WTC11 (cell line): ENCODE data around the gene PBX4. TPM values are rescaled to one million over a fixed set of nuclear protein-coding genes. Genes with fewer than 3 reads are reported as not detected.

Experiments used
- ATAC-seq: fragments of 200-7000 bp; cut with Tn5 transposase; 2 replicates; pipeline ENCODE4 v1.10.0; 2021; ENCODE audit warnings: mild to moderate bottlenecking, moderate library complexity
- CTCF ChIA-PET: fragments of 300-600 bp; sonication (Branson Sonifier 250); formaldehyde crosslinking; loops from one replicate; lab custom pipeline; 2021; ENCODE audit warnings: antibody characterized with exemption; lab: Charles Lee
- POLR2A ChIA-PET: fragments of 350-600 bp; sonication (Branson Sonifier 250); formaldehyde crosslinking; loops from one replicate; lab custom pipeline; 2021; ENCODE audit warnings: antibody characterized with exemption; lab: Charles Lee
- DNase-seq: peaks from one replicate; pipeline ENCODE4 v3.0.0; 2021; ENCODE audit warnings: low spot score
- H3K27ac Mint-ChIP-seq: 2 replicates; pipeline ENCODE4 v1.8.0; 2021; ENCODE audit warnings: mixed read lengths
- H3K27me3 Mint-ChIP-seq: 2 replicates; pipeline ENCODE4 v1.8.0; 2021; ENCODE audit warnings: low read depth, mild to moderate bottlenecking, moderate library complexity, mixed read lengths
- H3K36me3 Mint-ChIP-seq: 2 replicates; pipeline ENCODE4 v1.8.0; 2021; ENCODE audit warnings: mixed read lengths
- H3K4me1 Mint-ChIP-seq: 2 replicates; pipeline ENCODE4 v1.8.0; 2022; ENCODE audit warnings: mixed read lengths
- H3K4me3 Mint-ChIP-seq: 2 replicates; pipeline ENCODE4 v1.8.0; 2021; ENCODE audit warnings: mild to moderate bottlenecking, moderate library complexity, mixed read lengths
- H3K9me3 Mint-ChIP-seq: 2 replicates; pipeline ENCODE4 v1.8.0; 2021; ENCODE audit warnings: mixed read lengths
- ARID4B ChIP-seq: sonication (generic); formaldehyde crosslinking; IDR thresholded peaks from 2 replicates; pipeline ENCODE4 v1.8.0; 2023; ENCODE audit warnings: missing genetic modification reagents, mild to moderate bottlenecking, borderline replicate concordance
- HMGA2 ChIP-seq: fragments of 250-450 bp; sonication (Bioruptor Pico); IDR thresholded peaks from 2 replicates; pipeline ENCODE4 v1.4.0; 2021; ENCODE audit warnings: mild to moderate bottlenecking, moderate library complexity
- HMGXB4 ChIP-seq: sonication (generic); formaldehyde crosslinking; IDR thresholded peaks from 2 replicates; pipeline ENCODE4 v1.8.1; 2023; ENCODE audit warnings: mild to moderate bottlenecking, moderate library complexity, missing genetic modification reagents
- IRF2 ChIP-seq: sonication (generic); formaldehyde crosslinking; IDR thresholded peaks from 2 replicates; pipeline ENCODE4 v1.8.0; 2022; ENCODE audit warnings: low read depth, missing genetic modification reagents, borderline replicate concordance
- JAZF1 ChIP-seq: fragments of 250-450 bp; sonication (Bioruptor Pico); IDR thresholded peaks from 2 replicates; pipeline ENCODE4 v1.9.0; 2021; ENCODE audit warnings: moderate library complexity, mild to moderate bottlenecking, inconsistent platforms
- JUN ChIP-seq: sonication (generic); formaldehyde crosslinking; IDR thresholded peaks from 2 replicates; pipeline ENCODE4 v1.8.0; 2023; ENCODE audit warnings: mild to moderate bottlenecking, missing genetic modification reagents
- MAX ChIP-seq: sonication (generic); formaldehyde crosslinking; IDR thresholded peaks from 2 replicates; pipeline ENCODE4 v1.8.0; 2022; ENCODE audit warnings: mild to moderate bottlenecking, missing genetic modification reagents
- MYBL2 ChIP-seq: sonication (generic); formaldehyde crosslinking; IDR thresholded peaks from 2 replicates; pipeline ENCODE4 v1.8.1; 2023; ENCODE audit warnings: mild to moderate bottlenecking, moderate library complexity, missing genetic modification reagents
- NFATC4 ChIP-seq: fragments of 250-450 bp; sonication (Bioruptor Pico); IDR thresholded peaks from 2 replicates; pipeline ENCODE4 v1.9.0; 2021; ENCODE audit warnings: mild to moderate bottlenecking
- NFE2L1 ChIP-seq: sonication (generic); formaldehyde crosslinking; IDR thresholded peaks from 2 replicates; pipeline ENCODE4 v1.8.1; 2023; ENCODE audit warnings: missing genetic modification reagents
- NR2C2 ChIP-seq: sonication (generic); formaldehyde crosslinking; IDR thresholded peaks from 2 replicates; pipeline ENCODE4 v1.8.0; 2022; ENCODE audit warnings: mild to moderate bottlenecking, missing genetic modification reagents
- NR3C1 ChIP-seq: sonication (generic); formaldehyde crosslinking; conservative IDR thresholded peaks from 2 replicates; pipeline ENCODE4 v1.8.1; 2023; ENCODE audit warnings: low read depth, mild to moderate bottlenecking, missing genetic modification reagents
- PRDM15 ChIP-seq: sonication (generic); formaldehyde crosslinking; IDR thresholded peaks from 2 replicates; pipeline ENCODE4 v1.8.0; 2022; ENCODE audit warnings: missing genetic modification reagents
- RORB ChIP-seq: fragments of 250-450 bp; sonication (Bioruptor Pico); IDR thresholded peaks from 2 replicates; pipeline ENCODE4 v1.9.0; 2021; ENCODE audit warnings: mild to moderate bottlenecking
- TEAD1 ChIP-seq: sonication (generic); formaldehyde crosslinking; IDR thresholded peaks from 2 replicates; pipeline ENCODE4 v1.8.0; 2022; ENCODE audit warnings: mild to moderate bottlenecking, missing genetic modification reagents
- ZMAT4 ChIP-seq: fragments of 250-450 bp; sonication (Bioruptor Pico); IDR thresholded peaks from 2 replicates; pipeline ENCODE4 v1.9.0; 2021; ENCODE audit warnings: mild to moderate bottlenecking
- ZNF416 ChIP-seq: fragments of 250-450 bp; sonication (Bioruptor Pico); IDR thresholded peaks from 2 replicates; pipeline ENCODE4 v1.9.0; 2021; ENCODE audit warnings: mild to moderate bottlenecking, inconsistent platforms
- total RNA-seq: library from RNA; stranded (reverse); gene quantifications from 3 replicates; pipeline ENCODE4 v1.2.3, GENCODE V29; 2021
- TF ChIP-seq, protein P1 (sequence below): sonication (generic); formaldehyde crosslinking; conservative IDR thresholded peaks from 2 replicates; pipeline ENCODE4 v1.8.1; 2022; ENCODE audit warnings: mild to moderate bottlenecking, missing genetic modification reagents
- TF ChIP-seq, protein P2 (sequence below): fragments of 200-600 bp; IDR thresholded peaks from 2 replicates; pipeline ENCODE4 v1.8.0; 2022; ENCODE audit warnings: antibody characterized with exemption

Gene PBX4
- total RNA-seq, 1 experiment from 2014 or later: 3.2 TPM

DNA sequence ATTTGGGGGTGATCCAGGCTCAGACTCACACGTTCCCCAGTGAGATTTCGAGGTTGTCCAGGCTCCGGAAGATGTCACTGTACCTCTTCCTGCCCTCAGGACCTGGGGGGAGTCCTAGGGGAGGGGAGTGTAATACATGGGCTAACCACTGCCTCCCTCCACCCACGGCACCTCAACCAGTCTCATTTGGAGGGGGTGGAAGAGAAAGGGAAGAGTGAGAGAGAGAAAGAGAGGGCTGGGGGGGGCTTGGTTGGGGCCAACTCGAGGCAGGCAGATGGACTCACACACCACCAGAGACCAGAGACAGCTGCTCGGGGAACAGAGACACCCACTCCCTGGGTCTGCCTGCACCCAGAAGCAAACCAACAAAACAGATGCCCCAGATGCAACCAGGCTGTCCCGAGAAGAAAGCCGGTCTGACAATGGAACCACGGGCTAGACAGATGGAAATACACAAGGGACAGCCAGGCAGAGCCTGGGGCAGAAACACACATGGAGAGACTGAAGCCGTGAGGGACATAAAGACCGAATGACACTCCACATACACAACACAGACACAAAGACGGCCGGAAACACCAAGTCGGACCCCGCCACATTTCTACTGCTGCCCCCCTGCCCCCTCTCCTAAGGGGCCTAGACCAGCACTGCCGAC, 24.1 kb upstream of the PBX4 start:
- POLR2A ChIA-PET: no interaction called here
- Mint-ChIP-seq H3K36me3 (peaks cover 14% of the 10 kb centered on the region; the same call in 1 of the 2 replicates), H3K27me3 (peaks cover 2% of the 10 kb centered on the region; the same call in 1 of the 2 replicates), H3K4me1 (peaks cover 15% of the 10 kb centered on the region), H3K27ac (peak overlapping the region; percentile 50), H3K4me3 (peak overlapping the region; percentile 94)
- ATAC-seq: no peak
- DNase-seq: no peak
- TF ChIP-seq MAX (CRISPR knock-in tag): peak; percentile 5; the same call in 1 of the 2 replicates
- no peak for TF ChIP-seq RORB (CRISPR knock-in tag)
- TF ChIP-seq, protein P1, sequence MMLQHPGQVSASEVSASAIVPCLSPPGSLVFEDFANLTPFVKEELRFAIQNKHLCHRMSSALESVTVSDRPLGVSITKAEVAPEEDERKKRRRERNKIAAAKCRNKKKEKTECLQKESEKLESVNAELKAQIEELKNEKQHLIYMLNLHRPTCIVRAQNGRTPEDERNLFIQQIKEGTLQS (CRISPR knock-in tag): no peak
- TF ChIP-seq PRDM15 (CRISPR knock-in tag): no peak
- TF ChIP-seq ARID4B (CRISPR knock-in tag): 0 out of 2 replicates have a peak, but pooled peaks have one; percentile 32
- TF ChIP-seq, all 79 proteins: peak for 2
- CTCF ChIA-PET: no interaction called here
- no peaks in the 10 kb centered on the region for H3K9me3 Mint-ChIP-seq

- peak overlapping the region; percentile 52 for H3K4me3 Mint-ChIP-seq
- CTCF ChIA-PET: interaction anchor here (0.6 to 1.6 kb wide), 8 partner anchors 10 to 122 kb away, joined by 3 to 10 read pairs (median 5); partner anchors contain the start of genes LPAR2 and NDUFA13
- H3K4me1 Mint-ChIP-seq: peaks cover 11% of the 10 kb centered on the region
- no peak overlapping the region for H3K27ac Mint-ChIP-seq
- H3K27me3 Mint-ChIP-seq: peaks cover 2% of the 10 kb centered on the region; the same call in 1 of the 2 replicates
- ATAC-seq: peak; percentile 96
- POLR2A ChIA-PET: interaction anchor here (1.3 to 1.6 kb wide), 2 partner anchors 9 to 27 kb away, joined by 3 to 7 read pairs; partner anchors contain the start of gene LPAR2
- peak; percentile 94 for DNase-seq
- H3K36me3 Mint-ChIP-seq: peaks cover 16% of the 10 kb centered on the region
- no peaks in the 10 kb centered on the region for H3K9me3 Mint-ChIP-seq
- TF ChIP-seq MYBL2 (CRISPR knock-in tag): no peak
- TF ChIP-seq NFATC4: no peak
- TF ChIP-seq ZMAT4 (CRISPR knock-in tag): no peak
- TF ChIP-seq NR2C2 (CRISPR knock-in tag): no peak
- no peak for TF ChIP-seq HMGA2 (CRISPR knock-in tag)
- TF ChIP-seq RORB (CRISPR knock-in tag): no peak
- TF ChIP-seq NR3C1: no peak
- TF ChIP-seq, protein P2, sequence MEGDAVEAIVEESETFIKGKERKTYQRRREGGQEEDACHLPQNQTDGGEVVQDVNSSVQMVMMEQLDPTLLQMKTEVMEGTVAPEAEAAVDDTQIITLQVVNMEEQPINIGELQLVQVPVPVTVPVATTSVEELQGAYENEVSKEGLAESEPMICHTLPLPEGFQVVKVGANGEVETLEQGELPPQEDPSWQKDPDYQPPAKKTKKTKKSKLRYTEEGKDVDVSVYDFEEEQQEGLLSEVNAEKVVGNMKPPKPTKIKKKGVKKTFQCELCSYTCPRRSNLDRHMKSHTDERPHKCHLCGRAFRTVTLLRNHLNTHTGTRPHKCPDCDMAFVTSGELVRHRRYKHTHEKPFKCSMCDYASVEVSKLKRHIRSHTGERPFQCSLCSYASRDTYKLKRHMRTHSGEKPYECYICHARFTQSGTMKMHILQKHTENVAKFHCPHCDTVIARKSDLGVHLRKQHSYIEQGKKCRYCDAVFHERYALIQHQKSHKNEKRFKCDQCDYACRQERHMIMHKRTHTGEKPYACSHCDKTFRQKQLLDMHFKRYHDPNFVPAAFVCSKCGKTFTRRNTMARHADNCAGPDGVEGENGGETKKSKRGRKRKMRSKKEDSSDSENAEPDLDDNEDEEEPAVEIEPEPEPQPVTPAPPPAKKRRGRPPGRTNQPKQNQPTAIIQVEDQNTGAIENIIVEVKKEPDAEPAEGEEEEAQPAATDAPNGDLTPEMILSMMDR: peak; percentile 26; the same call in 1 of the 2 replicates
- TF ChIP-seq NFE2L1: peak; percentile 43; the same call in 1 of the 2 replicates
- TF ChIP-seq JAZF1 (CRISPR knock-in tag): no peak
- TF ChIP-seq ZNF416 (CRISPR knock-in tag): no peak
- no peak for TF ChIP-seq HMGXB4 (CRISPR knock-in tag)
- no peak for TF ChIP-seq TEAD1 (CRISPR knock-in tag)
- TF ChIP-seq IRF2 (CRISPR knock-in tag): no peak
- no peak for TF ChIP-seq JUN (CRISPR knock-in tag)
Observed at GRCh38 chr19:19637523-19638251, 19.2 kb upstream of the PBX4 start.
